Memory B cell (primary cell): ENCODE results near the gene MARVELD2.
"Not testable (repeated sequence)": the region's sequence is repeated elsewhere in the genome, so short reads cannot be mapped to it uniquely, and the experiment has no call there.

Source experiments
- ATAC-seq: fragments of 150-1000 bp; cut with Tn5 transposase; 2 replicates; pipeline ENCODE4 v1.10.0; 2021; ENCODE audit warnings: low read depth, mild to moderate bottlenecking, moderate library complexity
- DNase-seq, 2 donors: peaks; one replicate each; pipeline ENCODE4 v3.0.0; 2022; ENCODE audit warnings: low spot score in 2 of 2
- H3K27ac Mint-ChIP-seq: one replicate; pipeline ENCODE4 v1.8.0; 2022; ENCODE audit warnings: mild to moderate bottlenecking, moderate library complexity, mixed read lengths
- H3K27me3 Mint-ChIP-seq: one replicate; pipeline ENCODE4 v1.8.0; 2022; ENCODE audit warnings: mixed read lengths
- H3K36me3 Mint-ChIP-seq: one replicate; pipeline ENCODE4 v1.8.0; 2022; ENCODE audit warnings: mild to moderate bottlenecking, mixed read lengths
- H3K4me1 Mint-ChIP-seq: one replicate; pipeline ENCODE4 v1.8.0; 2022; ENCODE audit warnings: mixed read lengths
- H3K4me3 Mint-ChIP-seq: one replicate; pipeline ENCODE4 v1.8.0; 2022; ENCODE audit warnings: mild to moderate bottlenecking, moderate library complexity, mixed read lengths
- H3K9me3 Mint-ChIP-seq: one replicate; pipeline ENCODE4 v1.8.0; 2022; ENCODE audit warnings: mixed read lengths

MARVELD2 gene

DNA sequence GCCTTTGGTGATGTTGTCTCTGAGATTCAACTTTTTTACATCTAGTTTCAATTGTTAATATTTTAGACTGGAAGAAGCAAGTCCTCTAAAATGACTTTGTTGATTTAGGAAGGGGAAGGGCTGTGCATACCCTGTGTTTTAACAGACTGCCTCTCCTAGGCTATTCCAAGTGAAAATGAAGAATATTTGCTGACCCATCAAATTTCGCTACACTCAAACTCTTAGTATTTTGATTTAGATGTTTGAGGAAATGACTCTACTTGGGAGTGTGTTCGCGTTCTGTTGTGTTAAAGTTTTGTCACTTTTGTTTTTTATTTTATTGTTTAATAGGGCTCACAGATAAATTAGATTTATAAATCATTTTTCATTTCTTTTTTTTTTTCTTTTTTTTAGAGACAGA is 3.6 kb downstream of the MARVELD2 start:
- DNase-seq (no peak), ATAC-seq (no peak)
- H3K4me1 Mint-ChIP-seq: peaks cover 6% of the 10 kb centered on the region
- H3K9me3 Mint-ChIP-seq: peaks cover 2% of the 10 kb centered on the region
- H3K36me3 Mint-ChIP-seq: peaks cover 12% of the 10 kb centered on the region
- no peaks in the 10 kb centered on the region for H3K27me3 Mint-ChIP-seq
- H3K4me3 Mint-ChIP-seq: no peak overlapping the region
- no peak overlapping the region for H3K27ac Mint-ChIP-seq

DNA sequence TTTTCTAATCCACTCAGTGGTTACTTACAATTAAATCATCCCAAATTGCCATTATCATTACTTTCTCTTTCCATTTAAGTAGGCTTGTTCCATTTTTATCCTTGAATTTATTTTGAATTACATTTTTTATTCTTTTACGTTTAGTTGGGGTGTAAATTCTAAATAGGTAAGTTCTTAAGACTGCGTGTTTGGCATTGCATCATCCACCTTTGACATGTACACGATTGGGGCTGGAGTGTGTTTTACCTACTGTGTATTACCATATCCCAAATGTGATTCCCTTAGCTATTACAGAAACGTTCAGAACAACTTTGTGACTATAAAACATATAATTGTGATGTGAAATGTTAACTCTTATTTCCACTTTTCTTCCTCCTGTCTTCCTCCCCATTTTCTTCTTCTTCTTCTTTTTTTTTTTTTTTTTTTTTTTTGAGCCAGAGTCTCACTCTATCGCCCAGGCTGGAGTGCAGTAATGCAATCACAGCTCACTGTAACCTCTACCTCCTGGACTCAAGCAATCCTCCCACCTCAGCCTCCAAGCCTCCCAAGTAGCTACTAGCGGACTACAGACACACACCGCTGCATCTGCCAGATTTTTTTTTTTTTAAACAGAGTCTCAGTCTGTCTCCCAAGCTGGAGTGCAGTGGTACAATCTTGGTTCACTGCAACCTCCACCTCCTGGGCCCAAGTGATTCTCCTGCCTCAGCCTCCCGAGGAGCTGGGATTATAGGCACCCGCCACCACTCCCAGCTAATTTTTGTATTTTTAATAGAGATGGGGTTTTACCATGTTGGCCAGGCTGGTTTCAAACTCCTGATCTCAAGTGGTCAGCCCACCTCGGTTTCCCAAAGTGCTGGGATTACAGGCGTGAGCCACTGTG is 16.7 kb downstream of the MARVELD2 start:
- DNase-seq: no peak

DNA sequence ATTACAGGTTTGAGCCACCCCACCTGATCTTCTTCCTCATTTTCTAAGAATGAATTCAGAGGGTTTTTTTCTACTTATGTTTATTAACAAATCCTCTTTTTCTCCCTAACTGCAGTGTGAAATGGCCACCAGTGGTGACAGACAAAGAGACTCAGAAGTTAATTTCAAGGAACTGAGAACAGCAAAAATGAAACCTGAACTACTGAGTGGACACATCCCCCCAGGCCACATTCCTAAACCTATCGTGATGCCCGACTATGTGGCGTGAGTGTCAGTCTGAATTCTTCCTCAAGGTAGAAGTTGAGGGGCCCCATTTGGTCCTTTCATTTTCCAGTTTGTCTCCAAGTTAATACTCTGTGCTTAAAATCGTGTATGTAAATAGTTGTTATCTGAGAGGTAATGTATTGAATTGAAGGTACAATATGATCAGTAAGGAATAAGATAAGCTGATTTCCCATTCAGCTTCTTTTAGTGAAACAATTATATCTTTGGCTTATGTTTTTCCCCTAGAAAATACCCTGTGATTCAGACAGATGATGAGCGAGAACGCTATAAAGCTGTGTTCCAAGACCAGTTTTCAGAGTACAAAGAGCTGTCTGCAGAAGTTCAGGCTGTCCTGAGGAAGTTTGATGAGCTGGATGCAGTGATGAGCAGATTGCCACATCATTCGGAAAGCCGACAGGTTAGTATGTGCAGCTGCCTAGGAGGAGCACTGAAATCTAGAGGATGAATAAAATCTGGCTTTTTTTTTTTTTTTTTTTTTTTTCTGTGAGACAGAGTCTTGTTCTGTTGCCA is 17.7 kb downstream of the MARVELD2 start:
- DNase-seq (no peak), ATAC-seq (no peak)
- Mint-ChIP-seq H3K4me1 (peaks cover 3% of the 10 kb centered on the region), H3K27me3 (no peaks in the 10 kb centered on the region), H3K4me3 (no peak overlapping the region), H3K36me3 (peaks cover 9% of the 10 kb centered on the region), H3K9me3 (no peaks in the 10 kb centered on the region), H3K27ac (peak overlapping the region; percentile 53)

More for the DNA sequence above, 16.7 kb downstream of the MARVELD2 start:
- Mint-ChIP-seq H3K27ac (no peak overlapping the region), H3K27me3 (no peaks in the 10 kb centered on the region), H3K4me3 (no peak overlapping the region), H3K4me1 (peaks cover 3% of the 10 kb centered on the region), H3K36me3 (peaks cover 9% of the 10 kb centered on the region), H3K9me3 (no peaks in the 10 kb centered on the region)
- ATAC-seq: no peak

DNA sequence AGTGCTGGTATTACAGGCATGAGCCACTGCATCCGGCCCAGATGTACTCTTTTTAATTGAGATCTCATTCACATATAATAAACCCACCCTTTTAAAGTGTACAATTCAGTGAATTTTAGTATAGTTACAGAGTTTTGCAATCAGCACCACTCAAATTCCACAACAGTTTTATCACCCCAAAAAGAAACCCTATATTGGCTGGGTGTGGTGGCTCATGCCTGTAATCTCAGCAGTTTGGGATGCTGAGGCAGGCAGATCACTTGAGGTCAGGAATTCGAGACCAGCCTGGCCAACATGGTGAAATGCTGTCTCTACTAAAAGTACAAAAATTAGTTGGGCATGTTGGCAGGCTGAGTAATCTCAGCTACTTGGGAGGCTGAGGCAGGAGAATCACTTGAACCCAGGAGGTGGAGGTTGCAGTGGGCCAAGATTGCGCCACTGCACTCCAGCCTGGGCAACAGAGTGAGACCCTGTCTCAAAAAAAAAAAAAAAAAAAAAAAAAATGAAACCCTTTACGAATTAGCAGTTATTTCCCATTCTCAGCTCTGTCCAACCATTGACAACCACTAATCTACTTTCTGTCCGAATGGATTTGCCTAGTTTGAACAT is 20.5 kb downstream of the MARVELD2 start:
- H3K27me3 Mint-ChIP-seq, H3K9me3 Mint-ChIP-seq, H3K27ac Mint-ChIP-seq, ATAC-seq, H3K36me3 Mint-ChIP-seq, H3K4me1 Mint-ChIP-seq, DNase-seq, H3K4me3 Mint-ChIP-seq: not testable (repeated sequence)

DNA sequence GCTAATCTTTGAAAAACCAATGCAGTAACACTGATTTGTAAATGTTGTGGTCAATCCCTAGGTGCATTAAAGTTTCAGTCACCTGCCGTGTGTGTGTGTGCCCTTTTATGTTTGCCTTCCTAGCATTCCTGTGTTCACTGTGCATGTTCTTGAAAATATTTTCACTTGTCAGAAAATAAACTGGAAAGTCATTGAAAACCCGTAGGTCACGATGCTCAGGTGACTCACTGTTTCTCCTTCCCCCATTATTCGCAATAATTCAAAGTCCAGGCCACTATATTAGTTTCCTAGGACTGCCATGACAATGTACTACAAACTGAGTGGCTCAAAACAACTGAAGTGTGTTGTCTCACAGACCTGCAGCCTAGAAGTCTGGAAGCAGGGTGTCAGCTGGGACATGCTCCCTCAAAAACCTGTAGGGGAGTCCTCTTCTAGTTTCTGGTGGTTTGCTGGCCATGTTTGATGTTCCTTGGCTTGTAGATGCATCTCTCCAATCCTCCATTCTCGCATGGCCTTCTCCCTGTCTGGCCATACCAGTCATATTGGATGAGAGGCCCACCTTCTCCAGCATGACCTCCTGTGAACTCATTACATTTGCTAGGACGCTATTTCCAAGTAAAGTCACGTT is 29.3 kb downstream of the MARVELD2 start:
- DNase-seq (no peak), ATAC-seq (no peak)
- Mint-ChIP-seq H3K4me3 (no peak overlapping the region), H3K36me3 (no peaks in the 10 kb centered on the region), H3K9me3 (no peaks in the 10 kb centered on the region), H3K27me3 (no peaks in the 10 kb centered on the region), H3K27ac (no peak overlapping the region), H3K4me1 (no peaks in the 10 kb centered on the region)

DNA sequence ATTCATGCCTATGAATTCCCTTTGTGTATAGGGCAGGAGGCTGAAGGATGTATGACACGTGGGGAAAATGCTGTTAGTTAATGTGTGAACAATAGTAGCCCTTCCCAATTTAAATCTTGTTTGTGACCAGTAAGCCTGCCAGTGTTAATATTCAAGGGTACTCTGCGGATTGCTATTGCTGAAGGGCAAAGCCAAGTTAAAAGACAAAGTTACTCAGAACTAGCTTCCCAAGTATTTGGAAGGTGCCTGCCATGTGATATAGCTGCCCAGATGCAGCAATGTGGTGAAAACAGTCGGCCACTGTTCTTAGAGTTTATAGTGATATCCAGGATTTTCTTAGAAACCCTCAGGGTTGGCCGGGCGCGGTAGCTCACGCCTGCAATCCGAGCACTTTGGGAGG is 34.6 kb downstream of the MARVELD2 start:
- H3K4me1 Mint-ChIP-seq: no peaks in the 10 kb centered on the region

DNA sequence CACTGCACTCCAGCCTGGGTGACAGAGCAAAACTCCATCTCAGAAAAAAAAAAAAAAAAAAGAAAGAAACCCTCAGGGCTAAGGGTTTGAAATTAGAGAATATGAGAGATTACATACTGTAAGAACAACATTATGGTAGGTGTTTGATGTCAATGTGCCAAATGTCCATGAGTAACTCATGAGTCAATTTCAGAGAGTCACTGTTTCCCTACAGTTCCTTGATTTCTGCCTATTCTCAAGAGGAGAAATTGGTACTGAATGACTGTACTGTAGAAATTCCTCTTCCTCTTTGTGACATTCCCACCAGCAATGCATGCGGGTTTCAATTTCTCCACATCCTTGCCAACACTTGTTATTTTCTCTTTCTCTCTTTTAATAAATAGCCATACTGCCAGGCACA is 35.2 kb downstream of the MARVELD2 start:
- Mint-ChIP-seq H3K27me3 (peaks cover 2% of the 10 kb centered on the region), H3K4me1 (no peaks in the 10 kb centered on the region), H3K36me3 (no peaks in the 10 kb centered on the region), H3K27ac (no peak overlapping the region), H3K4me3 (no peak overlapping the region), H3K9me3 (no peaks in the 10 kb centered on the region)
- ATAC-seq (no peak), DNase-seq (no peak)

More for the DNA sequence above, 34.6 kb downstream of the MARVELD2 start:
- H3K4me3 Mint-ChIP-seq: no peak overlapping the region
- ATAC-seq: no peak
- no peak overlapping the region for H3K27ac Mint-ChIP-seq
- no peak for DNase-seq
- no peaks in the 10 kb centered on the region for H3K36me3 Mint-ChIP-seq
- H3K27me3 Mint-ChIP-seq: no peaks in the 10 kb centered on the region
- no peaks in the 10 kb centered on the region for H3K9me3 Mint-ChIP-seq

DNA sequence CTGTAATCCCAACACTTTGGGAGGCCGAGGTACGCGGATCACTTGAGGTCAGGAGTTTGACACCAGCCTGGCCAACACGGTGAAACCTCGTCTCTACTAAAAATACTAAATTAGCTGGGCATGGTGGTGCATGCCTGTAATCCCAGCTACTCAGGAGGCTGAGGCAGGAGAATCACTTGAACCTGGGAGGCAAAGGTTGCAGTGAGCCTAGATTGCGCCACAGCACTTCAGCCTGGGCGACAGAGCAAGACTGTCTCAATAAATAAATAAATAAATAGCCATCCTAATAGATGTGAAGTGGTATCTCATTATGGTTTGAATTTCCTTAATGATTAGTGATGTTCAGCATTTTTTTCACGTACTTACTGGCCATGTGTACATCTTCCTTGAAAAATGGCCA is 35.6 kb downstream of the MARVELD2 start:
- H3K4me1 Mint-ChIP-seq, H3K4me3 Mint-ChIP-seq, H3K36me3 Mint-ChIP-seq, DNase-seq, ATAC-seq, H3K27me3 Mint-ChIP-seq, H3K27ac Mint-ChIP-seq, H3K9me3 Mint-ChIP-seq: not testable (repeated sequence)

DNA sequence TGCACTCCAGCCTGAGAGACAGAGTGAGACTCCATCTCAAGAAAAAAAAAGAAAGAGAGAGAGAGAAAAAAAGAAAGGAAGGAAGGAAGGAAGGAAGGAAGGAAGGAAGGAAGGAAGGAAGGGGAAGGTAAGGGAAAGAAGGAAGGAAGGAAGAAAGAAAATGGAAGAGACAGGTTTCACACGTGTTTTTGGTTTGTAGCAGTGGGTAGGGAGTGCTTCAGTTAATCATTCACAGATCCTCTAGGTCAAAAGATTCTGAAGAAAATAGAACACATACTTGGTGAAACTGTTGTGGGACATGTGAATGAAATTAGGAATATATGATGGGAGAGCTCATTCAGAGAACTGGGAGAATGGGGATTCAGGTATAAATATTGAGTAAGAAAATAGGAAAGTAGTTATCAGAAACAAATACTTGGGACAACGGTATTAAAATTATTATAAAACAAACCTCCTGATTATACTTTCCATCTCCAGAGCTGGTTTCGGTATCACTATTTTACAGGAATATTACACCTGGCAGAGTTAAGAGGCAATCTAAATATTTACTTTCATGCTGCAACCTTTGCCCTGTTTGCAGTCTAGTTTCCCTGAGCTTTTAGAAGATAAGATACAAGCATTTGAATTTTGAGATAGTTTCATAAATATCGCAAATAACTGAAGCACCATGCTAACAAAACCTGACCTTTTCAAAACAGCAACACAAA is 37.2 kb downstream of the MARVELD2 start:
- H3K27ac Mint-ChIP-seq: no peak overlapping the region
- H3K36me3 Mint-ChIP-seq: no peaks in the 10 kb centered on the region
- no peaks in the 10 kb centered on the region for H3K4me1 Mint-ChIP-seq
- no peaks in the 10 kb centered on the region for H3K9me3 Mint-ChIP-seq
- DNase-seq (no peak), ATAC-seq (no peak)
- no peak overlapping the region for H3K4me3 Mint-ChIP-seq
- H3K27me3 Mint-ChIP-seq: peaks cover 2% of the 10 kb centered on the region

DNA sequence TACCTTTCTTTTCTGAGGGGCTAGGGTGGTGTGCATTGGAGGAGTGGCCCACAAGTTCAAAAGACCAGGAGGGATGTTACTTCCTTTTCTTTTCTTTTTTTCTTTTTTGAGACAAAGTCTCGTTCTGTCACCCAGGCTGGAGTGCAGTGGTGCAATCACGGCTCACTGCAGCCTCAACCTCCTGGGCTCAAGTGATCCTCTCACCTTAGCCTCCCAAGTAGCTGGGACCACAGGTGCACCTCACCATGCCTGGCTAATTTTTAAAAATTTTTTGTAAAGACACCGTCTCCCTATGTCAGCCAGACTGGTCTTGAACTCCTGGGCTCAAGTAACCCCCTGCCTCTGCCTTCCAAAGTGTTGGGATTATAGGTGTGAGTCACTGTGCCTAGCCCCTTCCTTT is 38.6 kb downstream of the MARVELD2 start:
- not testable (repeated sequence) for H3K4me3 Mint-ChIP-seq, H3K27ac Mint-ChIP-seq, H3K36me3 Mint-ChIP-seq, H3K4me1 Mint-ChIP-seq, H3K27me3 Mint-ChIP-seq, ATAC-seq, DNase-seq, H3K9me3 Mint-ChIP-seq

DNA sequence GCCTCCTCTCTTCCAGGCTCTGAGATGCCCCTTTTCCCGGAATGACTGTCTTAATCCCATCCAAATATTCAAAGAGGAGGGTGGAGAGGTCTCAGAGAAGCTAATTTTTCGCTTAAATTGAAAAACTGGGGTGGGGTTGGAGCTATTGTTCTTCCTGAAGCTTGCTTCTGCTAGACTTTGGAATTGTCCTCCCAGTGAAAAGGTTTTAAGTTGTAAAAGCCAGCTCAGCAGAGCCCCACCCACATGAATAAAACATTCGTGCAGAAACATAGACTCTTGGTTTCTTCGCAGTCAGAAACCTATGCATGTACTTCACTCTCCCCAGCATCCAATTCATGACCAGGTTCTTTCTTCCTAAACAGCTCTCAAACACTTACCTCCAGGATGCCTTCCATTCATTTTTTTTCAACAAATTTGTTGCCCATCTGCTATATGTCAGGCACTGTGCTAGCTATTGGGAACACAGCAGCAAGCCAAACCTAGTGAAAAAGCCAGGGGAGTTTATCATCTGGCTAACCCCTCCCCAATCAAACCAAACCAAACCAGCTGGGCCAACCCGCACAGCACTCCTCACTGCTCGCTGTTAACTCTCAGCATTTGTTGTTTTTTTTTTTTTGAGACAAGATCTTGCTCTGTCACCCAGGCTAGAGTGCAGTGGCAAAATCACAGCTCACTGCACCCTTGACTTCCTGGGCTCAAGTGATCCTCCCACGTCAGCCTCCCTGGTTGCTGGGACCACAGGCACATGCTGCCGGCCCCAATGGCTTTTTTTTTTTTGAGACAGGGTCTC is 39.7 kb downstream of the MARVELD2 start:
- ATAC-seq (no peak), DNase-seq (no peak)
- H3K27ac Mint-ChIP-seq: no peak overlapping the region

DNA sequence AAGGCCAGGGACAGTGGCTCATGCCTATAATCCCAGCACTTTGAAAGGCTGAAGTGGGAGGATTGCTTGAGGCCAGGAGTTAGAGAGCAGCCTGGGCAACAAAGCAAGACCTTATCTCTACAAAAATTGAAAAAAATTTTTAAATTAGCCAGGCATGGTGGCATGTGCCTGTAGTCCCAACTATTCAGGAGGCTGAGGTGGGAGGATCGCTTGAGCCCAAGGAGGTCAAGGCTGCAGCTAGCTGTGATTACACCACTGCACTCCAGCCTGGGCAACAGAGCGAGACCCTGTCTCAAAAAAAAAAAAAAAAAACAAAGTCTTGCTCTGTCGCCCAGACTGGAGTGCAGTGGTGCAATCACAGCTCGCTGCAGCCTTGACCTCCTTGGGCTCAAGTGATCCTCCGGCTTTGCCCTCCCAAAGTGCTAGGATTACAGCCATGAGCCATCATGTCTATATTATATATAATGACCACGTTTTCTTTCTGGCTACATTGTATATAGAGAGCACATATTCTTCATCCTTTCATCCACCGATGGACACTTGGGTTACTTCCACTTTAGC is 40.6 kb downstream of the MARVELD2 start:
- H3K27me3 Mint-ChIP-seq, DNase-seq, H3K4me3 Mint-ChIP-seq, H3K4me1 Mint-ChIP-seq, ATAC-seq, H3K36me3 Mint-ChIP-seq, H3K9me3 Mint-ChIP-seq, H3K27ac Mint-ChIP-seq: not testable (repeated sequence)

More for the DNA sequence above, 39.7 kb downstream of the MARVELD2 start:
- no peaks in the 10 kb centered on the region for H3K36me3 Mint-ChIP-seq
- peaks cover 9% of the 10 kb centered on the region for H3K27me3 Mint-ChIP-seq
- no peak overlapping the region for H3K4me3 Mint-ChIP-seq
- peaks cover 4% of the 10 kb centered on the region for H3K9me3 Mint-ChIP-seq
- no peaks in the 10 kb centered on the region for H3K4me1 Mint-ChIP-seq
